Measurements from ENCODE around the gene RBPMS2.

RBPMS2 gene

GRCh38 chr15:64773606-64774005, 1.8 kb downstream of the RBPMS2 start:
- no peaks in the 10 kb centered on the region for H3K79me2 ChIP-seq (ENCODE audit: insufficient read depth, low read length)
- no peaks in the 10 kb centered on the region for H3K27me3 ChIP-seq (ENCODE audit: insufficient read depth, low read length, poor library complexity)
- H3K36me3 ChIP-seq (ENCODE audit: insufficient read depth, low read length) = no peaks in the 10 kb centered on the region
- no peak overlapping the region for H3K27ac ChIP-seq (ENCODE audit: low read length)
- H4K20me1 ChIP-seq (ENCODE audit: insufficient read depth, low read length) = no peaks in the 10 kb centered on the region
- peaks cover 7% of the 10 kb centered on the region for H3K4me1 ChIP-seq (ENCODE audit: insufficient read depth, low read length)
- no peak overlapping the region for H3K4me2 ChIP-seq (ENCODE audit: insufficient read depth, low read length)
- ATAC-seq (ENCODE audit: insufficient read depth, low read depth) (no peak), DNase-seq (no peak)
- no peaks in the 10 kb centered on the region for H3K9me3 ChIP-seq (ENCODE audit: insufficient read depth, low read length, severe bottlenecking)
- H2AFZ ChIP-seq (ENCODE audit: low read depth, low read length) = no peak overlapping the region
- H3K9ac ChIP-seq (ENCODE audit: low read depth, low read length) = no peak overlapping the region
- TF ChIP-seq, protein P1, sequence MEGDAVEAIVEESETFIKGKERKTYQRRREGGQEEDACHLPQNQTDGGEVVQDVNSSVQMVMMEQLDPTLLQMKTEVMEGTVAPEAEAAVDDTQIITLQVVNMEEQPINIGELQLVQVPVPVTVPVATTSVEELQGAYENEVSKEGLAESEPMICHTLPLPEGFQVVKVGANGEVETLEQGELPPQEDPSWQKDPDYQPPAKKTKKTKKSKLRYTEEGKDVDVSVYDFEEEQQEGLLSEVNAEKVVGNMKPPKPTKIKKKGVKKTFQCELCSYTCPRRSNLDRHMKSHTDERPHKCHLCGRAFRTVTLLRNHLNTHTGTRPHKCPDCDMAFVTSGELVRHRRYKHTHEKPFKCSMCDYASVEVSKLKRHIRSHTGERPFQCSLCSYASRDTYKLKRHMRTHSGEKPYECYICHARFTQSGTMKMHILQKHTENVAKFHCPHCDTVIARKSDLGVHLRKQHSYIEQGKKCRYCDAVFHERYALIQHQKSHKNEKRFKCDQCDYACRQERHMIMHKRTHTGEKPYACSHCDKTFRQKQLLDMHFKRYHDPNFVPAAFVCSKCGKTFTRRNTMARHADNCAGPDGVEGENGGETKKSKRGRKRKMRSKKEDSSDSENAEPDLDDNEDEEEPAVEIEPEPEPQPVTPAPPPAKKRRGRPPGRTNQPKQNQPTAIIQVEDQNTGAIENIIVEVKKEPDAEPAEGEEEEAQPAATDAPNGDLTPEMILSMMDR (IDR thresholded peaks at IDR 0.05; ENCODE audit: borderline replicate concordance, extremely low read depth, low read length, poor library complexity, severe bottlenecking) = no peak
- no peak for TF ChIP-seq EZH2 (IDR thresholded peaks at IDR 0.05; ENCODE audit: borderline replicate concordance, low read depth, low read length, severe bottlenecking)
- no peak overlapping the region for H3K4me3 ChIP-seq (ENCODE audit: low read depth in 1 of 2, low read length in 2 of 2)

GRCh38 chr15:64772964-64773363, 2.4 kb downstream of the RBPMS2 start:
- Histone ChIP-seq H3K9me3 (ENCODE audit: insufficient read depth, low read length, severe bottlenecking) (no peaks in the 10 kb centered on the region), H4K20me1 (ENCODE audit: insufficient read depth, low read length) (no peaks in the 10 kb centered on the region), H3K27ac (ENCODE audit: low read length) (no peak overlapping the region), H3K9ac (ENCODE audit: low read depth, low read length) (no peak overlapping the region), H3K4me3 (ENCODE audit: low read depth in 1 of 2, low read length in 2 of 2) (no peak overlapping the region), H3K4me2 (ENCODE audit: insufficient read depth, low read length) (no peak overlapping the region), H3K4me1 (ENCODE audit: insufficient read depth, low read length) (peaks cover 7% of the 10 kb centered on the region), H3K79me2 (ENCODE audit: insufficient read depth, low read length) (no peaks in the 10 kb centered on the region), H3K27me3 (ENCODE audit: insufficient read depth, low read length, poor library complexity) (no peaks in the 10 kb centered on the region), H2AFZ (ENCODE audit: low read depth, low read length) (no peak overlapping the region), H3K36me3 (ENCODE audit: insufficient read depth, low read length) (no peaks in the 10 kb centered on the region)
- ATAC-seq (ENCODE audit: insufficient read depth, low read depth) (no peak), DNase-seq (no peak)
- TF ChIP-seq EZH2 (IDR thresholded peaks at IDR 0.05; ENCODE audit: borderline replicate concordance, low read depth, low read length, severe bottlenecking) = no peak
- TF ChIP-seq, protein P1 (IDR thresholded peaks at IDR 0.05; ENCODE audit: borderline replicate concordance, extremely low read depth, low read length, poor library complexity, severe bottlenecking) = no peak

GRCh38 chr15:64772488-64772887, 2.9 kb downstream of the RBPMS2 start:
- no peak overlapping the region for H3K4me3 ChIP-seq (ENCODE audit: low read depth in 1 of 2, low read length in 2 of 2)
- ATAC-seq (ENCODE audit: insufficient read depth, low read depth) (no peak), DNase-seq (no peak)
- H3K4me1 ChIP-seq (ENCODE audit: insufficient read depth, low read length) = peaks cover 7% of the 10 kb centered on the region
- H4K20me1 ChIP-seq (ENCODE audit: insufficient read depth, low read length) = no peaks in the 10 kb centered on the region
- no peak overlapping the region for H3K4me2 ChIP-seq (ENCODE audit: insufficient read depth, low read length)
- no peaks in the 10 kb centered on the region for H3K79me2 ChIP-seq (ENCODE audit: insufficient read depth, low read length)
- H3K27ac ChIP-seq (ENCODE audit: low read length) = no peak overlapping the region
- no peak overlapping the region for H3K9ac ChIP-seq (ENCODE audit: low read depth, low read length)
- H3K36me3 ChIP-seq (ENCODE audit: insufficient read depth, low read length) = no peaks in the 10 kb centered on the region
- no peak overlapping the region for H2AFZ ChIP-seq (ENCODE audit: low read depth, low read length)
- H3K9me3 ChIP-seq (ENCODE audit: insufficient read depth, low read length, severe bottlenecking) = no peaks in the 10 kb centered on the region
- no peak for TF ChIP-seq EZH2 (IDR thresholded peaks at IDR 0.05; ENCODE audit: borderline replicate concordance, low read depth, low read length, severe bottlenecking)
- TF ChIP-seq, protein P1 (IDR thresholded peaks at IDR 0.05; ENCODE audit: borderline replicate concordance, extremely low read depth, low read length, poor library complexity, severe bottlenecking) = no peak
- no peaks in the 10 kb centered on the region for H3K27me3 ChIP-seq (ENCODE audit: insufficient read depth, low read length, poor library complexity)

- ATAC-seq (ENCODE audit: insufficient read depth, low read depth) (no peak), DNase-seq (no peak)
- Histone ChIP-seq H3K36me3 (ENCODE audit: insufficient read depth, low read length) (no peaks in the 10 kb centered on the region), H2AFZ (ENCODE audit: low read depth, low read length) (no peak overlapping the region), H4K20me1 (ENCODE audit: insufficient read depth, low read length) (no peaks in the 10 kb centered on the region), H3K27me3 (ENCODE audit: insufficient read depth, low read length, poor library complexity) (no peaks in the 10 kb centered on the region), H3K79me2 (ENCODE audit: insufficient read depth, low read length) (no peaks in the 10 kb centered on the region), H3K27ac (ENCODE audit: low read length) (no peak overlapping the region), H3K4me3 (ENCODE audit: low read depth in 1 of 2, low read length in 2 of 2) (no peak overlapping the region), H3K9ac (ENCODE audit: low read depth, low read length) (no peak overlapping the region), H3K4me2 (ENCODE audit: insufficient read depth, low read length) (no peak overlapping the region), H3K4me1 (ENCODE audit: insufficient read depth, low read length) (no peaks in the 10 kb centered on the region), H3K9me3 (ENCODE audit: insufficient read depth, low read length, severe bottlenecking) (no peaks in the 10 kb centered on the region)
- TF ChIP-seq, protein P1 (IDR thresholded peaks at IDR 0.05; ENCODE audit: borderline replicate concordance, extremely low read depth, low read length, poor library complexity, severe bottlenecking) = no peak
- no peak for TF ChIP-seq EZH2 (IDR thresholded peaks at IDR 0.05; ENCODE audit: borderline replicate concordance, low read depth, low read length, severe bottlenecking)
These were observed 4.8 kb downstream of the RBPMS2 start for GRCh38 chr15:64770626-64771025.

Measured in DND-41 (cell line).